SK-N-SH treated with all-trans-retinoic acid at 6 μM for 48 hours (cell line): ENCODE measurements around the gene DAB2.

Experiments
- ATAC-seq: fragments of 200-7000 bp; cut with Tn5 transposase; 3 replicates; pipeline ENCODE4 v1.9.1; 2020; ENCODE audit warnings: mild to moderate bottlenecking, moderate library complexity
- ARNTL ChIP-seq: fragments of 450-650 bp; formaldehyde crosslinking; IDR thresholded peaks from 2 replicates; pipeline ENCODE4 v1.5.0; 2020; ENCODE audit warnings: low read depth, mild to moderate bottlenecking, moderate library complexity, borderline replicate concordance
- BACH2 ChIP-seq: fragments of 250-450 bp; sonication (Bioruptor Pico); IDR thresholded peaks from 2 replicates; pipeline ENCODE4 v1.9.0; 2021; ENCODE audit warnings: mild to moderate bottlenecking, borderline replicate concordance
- CREB5 ChIP-seq: fragments of 250-450 bp; sonication (Bioruptor Pico); IDR thresholded peaks from 2 replicates; pipeline ENCODE4 v1.5.1; 2020; ENCODE audit warnings: low read depth, mild to moderate bottlenecking, moderate library complexity
- CSDC2 ChIP-seq: fragments of 250-450 bp; sonication (Bioruptor Pico); IDR thresholded peaks from 2 replicates; pipeline ENCODE4 v1.5.0; 2020; ENCODE audit warnings: mild to moderate bottlenecking, moderate library complexity
- ESRRG ChIP-seq: fragments of 250-450 bp; sonication (Bioruptor Pico); IDR thresholded peaks from 2 replicates; pipeline ENCODE4 v1.6.1; 2021; ENCODE audit warnings: mild to moderate bottlenecking
- GLIS3 ChIP-seq: fragments of 250-450 bp; sonication (Bioruptor Pico); IDR thresholded peaks from 2 replicates; pipeline ENCODE4 v1.5.0; 2020; ENCODE audit warnings: mild to moderate bottlenecking, moderate library complexity
- ISL1 ChIP-seq: fragments of 250-450 bp; sonication (Bioruptor Pico); IDR thresholded peaks from 2 replicates; pipeline ENCODE4 v2.1.2; 2022; ENCODE audit warnings: mild to moderate bottlenecking, moderate library complexity
- OSR1 ChIP-seq: fragments of 250-450 bp; sonication (Bioruptor Pico); IDR thresholded peaks from 2 replicates; pipeline ENCODE4 v1.8.0; 2022; ENCODE audit warnings: moderate library complexity, mild to moderate bottlenecking, inconsistent platforms
- PPARA ChIP-seq: fragments of 250-450 bp; sonication (Bioruptor Pico); IDR thresholded peaks from 2 replicates; pipeline ENCODE4 v1.5.0; 2020; ENCODE audit warnings: mild to moderate bottlenecking, borderline replicate concordance
- RARB ChIP-seq: fragments of 250-450 bp; sonication (Bioruptor Pico); IDR thresholded peaks from 2 replicates; pipeline ENCODE4 v1.8.0; 2021; ENCODE audit warnings: mild to moderate bottlenecking, moderate library complexity
- SNAI2 ChIP-seq: fragments of 250-450 bp; sonication (Bioruptor Pico); IDR thresholded peaks from 2 replicates; pipeline ENCODE4 v1.5.0; 2020; ENCODE audit warnings: mild to moderate bottlenecking, moderate library complexity
- TCF4 ChIP-seq: fragments of 250-450 bp; sonication (Bioruptor Pico); IDR thresholded peaks from 2 replicates; pipeline ENCODE4 v1.8.0; 2021; ENCODE audit warnings: mild to moderate bottlenecking, moderate library complexity, borderline replicate concordance
- TOX ChIP-seq: fragments of 250-450 bp; sonication (Bioruptor Pico); IDR thresholded peaks from 2 replicates; pipeline ENCODE4 v1.8.0; 2021; ENCODE audit warnings: mild to moderate bottlenecking, moderate library complexity, borderline replicate concordance
- TSHZ2 ChIP-seq: fragments of 250-450 bp; sonication (Bioruptor Pico); IDR thresholded peaks from 2 replicates; pipeline ENCODE4 v1.5.0; 2020; ENCODE audit warnings: mild to moderate bottlenecking, moderate library complexity
- ZC3H10 ChIP-seq: fragments of 250-450 bp; sonication (Bioruptor Pico); IDR thresholded peaks from 2 replicates; pipeline ENCODE4 v1.5.1; 2021; ENCODE audit warnings: mild to moderate bottlenecking, moderate library complexity
- ZFP30 ChIP-seq: fragments of 450-650 bp; formaldehyde crosslinking; IDR thresholded peaks from 2 replicates; pipeline ENCODE4 v1.5.0; 2022; ENCODE audit warnings: mild to moderate bottlenecking, moderate library complexity
- ZNF8 ChIP-seq: fragments of 450-650 bp; formaldehyde crosslinking; IDR thresholded peaks from 2 replicates; pipeline ENCODE4 v1.5.0; 2020; ENCODE audit warnings: mild to moderate bottlenecking, moderate library complexity
- TF ChIP-seq, protein P1 (sequence below): fragments of 250-450 bp; sonication (Bioruptor Pico); IDR thresholded peaks from 2 replicates; pipeline ENCODE4 v1.8.0; 2021; ENCODE audit warnings: low read depth, mild to moderate bottlenecking, moderate library complexity, borderline replicate concordance
- TF ChIP-seq, protein P2 (sequence below): fragments of 250-450 bp; sonication (Bioruptor Pico); IDR thresholded peaks from 2 replicates; pipeline ENCODE4 v1.5.1; 2021; ENCODE audit warnings: mild to moderate bottlenecking, moderate library complexity
- TF ChIP-seq, protein P3 (sequence below): fragments of 250-450 bp; sonication (Bioruptor Pico); IDR thresholded peaks from 2 replicates; pipeline ENCODE4 v1.8.0; 2020; ENCODE audit warnings: mild to moderate bottlenecking, moderate library complexity, borderline replicate concordance

DAB2 gene

GRCh38 chr5:39451276-39451941 is 26.6 kb upstream of the DAB2 start:
- TF ChIP-seq OSR1 (CRISPR knock-in tag) (no peak), RARB (no peak), BACH2 (CRISPR knock-in tag) (no peak)
- TF ChIP-seq, protein P1, sequence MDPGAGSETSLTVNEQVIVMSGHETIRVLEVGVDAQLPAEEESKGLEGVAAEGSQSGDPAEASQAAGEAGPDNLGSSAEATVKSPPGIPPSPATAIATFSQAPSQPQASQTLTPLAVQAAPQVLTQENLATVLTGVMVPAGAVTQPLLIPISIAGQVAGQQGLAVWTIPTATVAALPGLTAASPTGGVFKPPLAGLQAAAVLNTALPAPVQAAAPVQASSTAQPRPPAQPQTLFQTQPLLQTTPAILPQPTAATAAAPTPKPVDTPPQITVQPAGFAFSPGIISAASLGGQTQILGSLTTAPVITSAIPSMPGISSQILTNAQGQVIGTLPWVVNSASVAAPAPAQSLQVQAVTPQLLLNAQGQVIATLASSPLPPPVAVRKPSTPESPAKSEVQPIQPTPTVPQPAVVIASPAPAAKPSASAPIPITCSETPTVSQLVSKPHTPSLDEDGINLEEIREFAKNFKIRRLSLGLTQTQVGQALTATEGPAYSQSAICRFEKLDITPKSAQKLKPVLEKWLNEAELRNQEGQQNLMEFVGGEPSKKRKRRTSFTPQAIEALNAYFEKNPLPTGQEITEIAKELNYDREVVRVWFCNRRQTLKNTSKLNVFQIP (CRISPR knock-in tag): no peak
- no peak for ATAC-seq

- no peak for ATAC-seq
- TF ChIP-seq OSR1 (CRISPR knock-in tag) (no peak), GLIS3 (CRISPR knock-in tag) (no peak), ZNF8 (CRISPR knock-in tag) (no peak), SNAI2 (CRISPR knock-in tag) (no peak), TSHZ2 (CRISPR knock-in tag) (no peak), CREB5 (no peak), ZC3H10 (CRISPR knock-in tag) (no peak), ZFP30 (CRISPR knock-in tag) (no peak), RARB (no peak), ISL1 (no peak), ESRRG (CRISPR knock-in tag) (no peak), PPARA (CRISPR knock-in tag) (no peak), TCF4 (no peak), BACH2 (CRISPR knock-in tag) (no peak), CSDC2 (no peak), TOX (CRISPR knock-in tag) (no peak), ARNTL (CRISPR knock-in tag) (no peak)
- TF ChIP-seq, protein P2, sequence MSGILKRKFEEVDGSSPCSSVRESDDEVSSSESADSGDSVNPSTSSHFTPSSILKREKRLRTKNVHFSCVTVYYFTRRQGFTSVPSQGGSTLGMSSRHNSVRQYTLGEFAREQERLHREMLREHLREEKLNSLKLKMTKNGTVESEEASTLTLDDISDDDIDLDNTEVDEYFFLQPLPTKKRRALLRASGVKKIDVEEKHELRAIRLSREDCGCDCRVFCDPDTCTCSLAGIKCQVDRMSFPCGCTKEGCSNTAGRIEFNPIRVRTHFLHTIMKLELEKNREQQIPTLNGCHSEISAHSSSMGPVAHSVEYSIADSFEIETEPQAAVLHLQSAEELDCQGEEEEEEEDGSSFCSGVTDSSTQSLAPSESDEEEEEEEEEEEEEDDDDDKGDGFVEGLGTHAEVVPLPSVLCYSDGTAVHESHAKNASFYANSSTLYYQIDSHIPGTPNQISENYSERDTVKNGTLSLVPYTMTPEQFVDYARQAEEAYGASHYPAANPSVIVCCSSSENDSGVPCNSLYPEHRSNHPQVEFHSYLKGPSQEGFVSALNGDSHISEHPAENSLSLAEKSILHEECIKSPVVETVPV (CRISPR knock-in tag): no peak
- TF ChIP-seq, protein P1 (CRISPR knock-in tag): no peak
- TF ChIP-seq, protein P3, sequence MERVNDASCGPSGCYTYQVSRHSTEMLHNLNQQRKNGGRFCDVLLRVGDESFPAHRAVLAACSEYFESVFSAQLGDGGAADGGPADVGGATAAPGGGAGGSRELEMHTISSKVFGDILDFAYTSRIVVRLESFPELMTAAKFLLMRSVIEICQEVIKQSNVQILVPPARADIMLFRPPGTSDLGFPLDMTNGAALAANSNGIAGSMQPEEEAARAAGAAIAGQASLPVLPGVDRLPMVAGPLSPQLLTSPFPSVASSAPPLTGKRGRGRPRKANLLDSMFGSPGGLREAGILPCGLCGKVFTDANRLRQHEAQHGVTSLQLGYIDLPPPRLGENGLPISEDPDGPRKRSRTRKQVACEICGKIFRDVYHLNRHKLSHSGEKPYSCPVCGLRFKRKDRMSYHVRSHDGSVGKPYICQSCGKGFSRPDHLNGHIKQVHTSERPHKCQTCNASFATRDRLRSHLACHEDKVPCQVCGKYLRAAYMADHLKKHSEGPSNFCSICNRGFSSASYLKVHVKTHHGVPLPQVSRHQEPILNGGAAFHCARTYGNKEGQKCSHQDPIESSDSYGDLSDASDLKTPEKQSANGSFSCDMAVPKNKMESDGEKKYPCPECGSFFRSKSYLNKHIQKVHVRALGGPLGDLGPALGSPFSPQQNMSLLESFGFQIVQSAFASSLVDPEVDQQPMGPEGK (CRISPR knock-in tag): no peak
Observed at GRCh38 chr5:39450487-39450886, 25.7 kb upstream of the DAB2 start.
